HuH-7.5 (cell line): ENCODE measurements around the gene STYXL2.

Experiments
- DNase-seq: peaks from one replicate; pipeline ENCODE4 v3.0.0; 2011; ENCODE audit warnings: low spot score

Gene STYXL2

DNA sequence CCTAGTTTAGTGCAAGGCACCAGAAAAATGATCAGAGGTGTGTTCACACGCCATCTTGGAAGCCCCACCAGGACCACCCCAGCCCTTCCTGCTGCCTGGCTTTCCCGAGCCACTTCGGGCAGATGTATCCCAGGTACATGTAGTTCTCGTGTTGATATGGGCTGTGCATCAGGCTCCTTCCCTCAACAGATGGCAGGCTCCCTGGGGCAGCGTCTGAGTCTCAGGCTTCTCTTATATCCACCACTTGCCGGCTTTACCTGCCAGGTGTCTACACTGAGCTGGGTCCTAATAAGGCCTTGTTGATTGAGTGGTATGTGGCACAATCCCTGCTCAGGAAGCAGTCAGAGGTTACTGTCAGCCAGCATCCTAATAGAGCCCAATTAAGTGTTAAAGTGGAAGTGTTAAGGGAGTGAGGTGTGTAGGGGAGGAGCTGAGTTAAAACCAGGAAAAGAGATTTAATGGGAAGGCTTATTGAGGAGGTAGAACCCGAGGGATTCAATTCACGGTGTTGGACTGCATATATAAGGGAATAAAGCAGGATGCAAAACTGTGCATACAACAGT lies 12.2 kb upstream of the STYXL2 start:
- DNase-seq, result no peak

DNA sequence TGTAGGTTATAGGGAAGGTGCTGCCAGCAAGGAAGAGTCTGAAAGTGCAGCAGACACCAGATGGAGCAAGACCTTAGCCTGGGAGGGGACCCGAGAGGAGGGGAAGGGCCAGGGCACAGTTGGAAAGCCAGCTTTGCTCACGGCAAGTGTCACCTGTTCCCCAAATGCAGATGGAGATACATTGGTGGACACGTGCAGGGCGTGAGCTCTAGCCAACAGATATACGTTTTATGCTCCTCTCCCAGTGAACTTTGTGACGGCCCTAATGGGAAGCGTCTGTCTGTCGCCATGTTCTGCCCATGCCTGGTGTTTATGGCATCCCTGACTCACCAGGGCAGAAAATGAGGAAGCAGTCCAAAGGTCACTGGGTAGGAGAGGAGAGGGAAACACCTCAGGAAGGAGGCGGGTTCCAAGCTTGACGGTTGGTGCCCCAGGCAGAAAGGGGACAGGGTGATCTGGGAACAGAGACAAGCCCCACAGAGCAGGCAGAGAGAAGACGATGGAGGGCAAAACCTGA lies 11.3 kb upstream of the STYXL2 start:
- no peak for DNase-seq

DNA sequence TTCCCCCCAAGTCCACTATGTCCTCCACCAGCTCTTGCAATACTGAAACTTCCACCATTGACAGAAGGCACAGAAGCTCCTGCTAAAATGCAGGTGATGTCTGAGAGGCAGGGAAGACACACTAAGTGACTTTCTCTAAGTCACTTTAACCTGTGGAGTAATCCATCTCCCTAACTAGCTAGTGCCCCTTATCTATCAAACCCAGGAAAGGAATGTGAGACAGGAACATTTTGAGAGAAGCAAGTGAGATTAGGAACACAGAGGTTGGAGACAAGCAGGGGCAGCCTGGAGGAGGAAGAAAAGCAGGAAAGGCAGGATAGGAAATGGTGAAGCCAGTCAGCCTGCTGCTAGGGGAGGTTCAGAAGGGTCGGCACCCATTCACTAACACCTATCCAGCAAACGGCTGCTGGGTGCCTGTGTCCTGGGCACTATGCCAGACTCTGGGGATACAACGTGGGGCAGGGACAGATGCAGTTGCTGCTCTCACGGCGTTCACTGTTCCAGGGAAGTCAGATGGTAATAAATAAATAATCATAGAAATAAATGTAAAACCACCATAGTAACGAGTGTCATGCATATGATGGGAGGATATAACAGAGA lies 10.7 kb upstream of the STYXL2 start:
- no peak for DNase-seq

DNA sequence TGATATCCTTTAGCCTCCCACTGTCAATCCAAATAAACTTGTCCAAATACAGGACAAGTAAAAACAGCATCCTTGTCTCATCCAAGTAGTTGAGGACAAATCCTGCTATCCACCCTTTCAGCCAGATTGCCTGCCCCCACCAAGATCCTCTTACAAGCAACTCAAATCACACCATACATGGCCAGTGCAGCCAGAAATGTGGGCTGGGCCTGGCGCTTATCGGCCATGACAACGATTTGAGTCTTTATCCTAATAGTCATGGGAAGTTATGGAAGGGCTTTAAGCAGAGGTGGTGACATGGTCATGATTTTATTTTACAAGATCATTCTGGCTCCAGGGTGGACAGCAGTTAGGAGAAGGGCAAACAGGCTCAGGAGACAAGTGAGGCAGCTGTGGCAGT lies 10.0 kb upstream of the STYXL2 start:
- DNase-seq, result no peak

DNA sequence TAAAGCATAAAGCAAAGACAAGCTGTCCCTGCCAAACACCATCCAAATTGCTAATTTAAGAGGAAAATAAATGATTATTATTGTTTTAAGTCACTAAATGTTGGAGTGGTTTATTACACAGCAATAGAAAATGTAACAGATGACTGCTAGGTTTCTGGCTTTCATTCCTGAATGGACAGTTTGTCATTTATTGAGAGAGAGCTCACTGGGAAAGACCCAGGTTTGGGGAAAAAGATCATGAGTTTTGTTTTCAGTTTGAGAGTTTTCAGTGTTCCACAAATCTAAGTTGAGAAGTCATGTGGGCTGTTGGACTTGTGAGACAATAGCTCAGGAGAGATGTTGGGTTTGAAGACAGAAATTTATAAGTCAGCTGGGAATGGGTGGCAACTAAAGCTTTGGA lies 9.1 kb upstream of the STYXL2 start:
- DNase-seq, result no peak

DNA sequence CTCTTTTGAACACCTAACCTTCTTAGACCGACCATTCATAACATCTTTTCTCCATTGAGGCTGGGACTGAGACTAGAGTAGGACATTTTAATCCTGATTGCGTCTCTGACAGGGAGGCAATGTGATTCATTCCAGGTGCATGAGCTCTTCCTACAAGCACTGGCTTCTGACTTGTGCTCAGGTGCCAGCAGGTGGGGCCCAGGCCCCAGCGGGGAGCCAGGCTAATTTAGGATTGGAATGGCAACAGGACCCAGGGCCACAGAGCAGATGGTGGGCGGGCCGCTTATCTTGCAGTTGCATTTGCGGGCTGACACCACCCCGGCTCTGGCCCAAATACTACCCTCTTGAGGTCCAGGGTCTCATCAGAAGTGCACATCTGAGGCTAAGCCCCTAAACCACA lies 7.8 kb upstream of the STYXL2 start:
- no peak for DNase-seq

DNA sequence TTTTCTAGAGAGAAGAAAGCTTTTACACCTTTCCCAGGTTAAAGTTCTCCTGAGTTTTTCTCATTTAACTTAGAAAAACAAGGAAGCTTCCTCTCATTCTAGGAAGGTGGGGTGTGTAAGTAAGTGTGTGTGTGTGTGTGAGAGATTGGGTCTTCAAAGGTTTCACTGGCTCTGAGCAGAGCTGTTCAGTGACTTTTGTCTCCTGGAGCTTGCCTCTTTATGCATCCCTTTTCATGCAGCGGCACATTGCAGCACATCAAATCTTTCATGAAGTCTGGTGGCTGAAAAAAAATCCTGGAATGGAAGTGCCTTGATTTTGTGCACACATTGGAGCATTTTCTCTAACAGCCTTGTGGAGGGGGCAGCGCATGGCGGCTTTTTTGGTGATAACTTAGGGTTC lies 7.1 kb upstream of the STYXL2 start:
- DNase-seq, result no peak

DNA sequence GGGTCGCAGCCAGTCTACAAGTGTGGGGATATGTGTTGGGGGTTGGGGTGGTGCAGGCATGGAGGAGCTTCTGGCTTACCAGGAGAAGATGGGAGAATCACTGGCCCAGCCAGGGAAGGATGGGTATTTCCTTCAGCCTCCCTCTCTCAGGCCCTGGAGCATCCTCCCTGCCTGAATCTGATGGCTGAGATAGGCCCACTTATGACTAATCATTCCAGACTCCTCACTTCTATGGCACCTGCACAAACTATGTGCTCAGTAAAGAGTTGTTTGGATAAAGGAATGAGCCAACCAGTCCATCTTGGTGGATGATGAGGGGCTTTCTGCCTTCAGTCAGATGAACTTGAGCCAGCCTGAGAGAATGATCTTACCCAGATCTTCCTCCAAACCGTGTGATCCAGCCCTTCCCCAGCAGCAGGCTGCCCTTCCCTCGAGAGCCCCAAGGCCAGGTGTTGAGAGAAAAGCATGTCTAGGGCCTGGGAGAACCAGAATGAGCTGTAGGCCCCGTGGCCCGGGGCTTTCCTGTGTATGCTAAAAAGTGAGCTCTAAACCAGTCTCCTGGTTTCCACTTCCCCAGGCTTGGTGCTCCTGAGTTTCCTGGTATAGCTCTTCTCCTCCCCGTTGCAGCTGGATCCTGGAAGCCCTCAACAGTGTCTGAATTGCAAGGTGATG lies 5.0 kb upstream of the STYXL2 start:
- DNase-seq, result no peak

DNA sequence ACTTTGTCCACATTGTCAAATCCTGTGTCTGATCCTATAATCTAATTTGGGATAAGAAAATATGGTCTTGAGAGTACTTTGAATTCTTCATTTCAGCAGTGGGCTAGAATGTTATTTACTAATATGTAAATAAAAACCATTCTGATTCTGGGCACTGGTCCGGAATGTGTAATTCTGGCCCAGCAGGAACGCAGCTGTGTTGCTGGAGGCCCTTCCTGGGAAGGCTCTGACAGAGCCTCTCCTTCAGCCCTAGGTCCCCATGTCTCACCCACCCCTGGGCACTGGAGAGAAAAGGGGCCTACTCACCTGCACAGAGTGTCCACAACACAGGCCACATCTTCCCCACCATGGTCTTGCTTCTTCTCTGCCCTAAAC lies 3.9 kb upstream of the STYXL2 start:
- no peak for DNase-seq

DNA sequence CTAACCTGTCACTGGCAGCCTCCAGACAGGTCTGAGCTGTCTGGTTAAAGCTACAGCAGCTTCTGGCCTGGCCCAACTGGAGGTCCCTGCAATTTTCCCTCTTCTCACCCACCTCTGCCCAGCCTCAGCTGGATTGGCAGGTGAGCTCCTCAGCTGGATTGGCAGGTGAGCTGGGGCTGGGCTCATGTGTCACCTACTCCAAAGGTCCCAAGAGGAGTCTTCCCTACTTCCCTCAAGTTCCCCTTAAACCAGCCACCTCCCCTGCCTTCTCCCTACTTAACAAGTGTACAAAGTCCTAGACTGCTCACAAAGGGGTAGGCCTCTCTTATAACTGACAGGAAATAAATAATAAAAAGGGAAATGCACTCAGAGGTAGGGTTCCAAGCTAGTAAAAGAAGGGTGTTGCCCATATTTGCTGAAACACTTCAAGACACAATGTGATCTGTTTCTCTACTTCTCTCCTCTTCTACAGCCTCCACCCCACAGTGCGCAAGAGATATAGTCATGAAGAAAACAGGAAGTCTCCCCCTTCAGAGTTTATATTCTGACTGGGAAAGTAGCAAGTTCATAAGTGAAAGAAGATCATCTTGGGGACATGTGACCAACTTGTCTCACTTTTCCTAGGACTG lies 3.4 kb upstream of the STYXL2 start, which contains the start of gene GPA33:
TSS of gene GPA33 (minus strand) at position 64 of the 629 bp plus-strand sequence. CDS start 90 bp downstream, outside the sequence.
- DNase-seq, result no peak

DNA sequence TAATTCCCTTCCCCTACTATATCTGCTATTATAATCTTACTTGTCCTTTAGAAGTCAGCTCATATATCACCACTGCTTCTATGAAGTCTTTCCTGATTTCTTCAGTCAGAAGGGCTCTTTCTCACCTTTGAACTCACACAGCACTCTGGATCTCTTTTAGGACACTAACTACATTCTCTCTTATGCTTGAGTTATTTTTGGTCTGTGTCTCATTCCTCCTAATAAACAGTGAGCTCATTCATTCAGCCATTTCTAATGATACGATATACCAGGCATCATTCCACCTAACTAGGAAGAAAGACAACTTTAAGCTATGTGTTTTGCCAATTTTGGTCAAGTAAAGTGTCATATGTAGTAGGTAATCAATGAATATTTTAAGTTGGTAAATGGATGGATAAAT lies 1.2 kb upstream of the STYXL2 start:
- no peak for DNase-seq

DNA sequence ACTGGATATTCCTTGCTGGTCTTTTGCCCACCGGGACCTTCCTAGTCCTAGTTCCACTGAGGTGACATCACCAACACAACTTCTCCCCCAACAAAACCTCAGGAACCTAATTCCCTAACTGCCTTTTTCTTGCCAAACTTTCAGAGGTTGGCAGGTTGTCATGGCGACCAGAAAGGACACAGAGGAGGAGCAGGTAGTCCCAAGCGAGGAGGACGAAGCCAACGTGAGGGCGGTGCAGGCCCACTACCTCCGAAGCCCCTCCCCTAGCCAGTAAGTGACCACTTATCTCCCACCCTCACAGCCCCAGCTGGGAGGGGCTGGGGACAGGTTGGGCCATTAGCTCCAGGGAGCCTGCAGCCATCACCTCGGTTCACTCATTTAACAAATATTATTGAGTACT lies 815 bp downstream of the STYXL2 start:
- DNase-seq, result no peak

DNA sequence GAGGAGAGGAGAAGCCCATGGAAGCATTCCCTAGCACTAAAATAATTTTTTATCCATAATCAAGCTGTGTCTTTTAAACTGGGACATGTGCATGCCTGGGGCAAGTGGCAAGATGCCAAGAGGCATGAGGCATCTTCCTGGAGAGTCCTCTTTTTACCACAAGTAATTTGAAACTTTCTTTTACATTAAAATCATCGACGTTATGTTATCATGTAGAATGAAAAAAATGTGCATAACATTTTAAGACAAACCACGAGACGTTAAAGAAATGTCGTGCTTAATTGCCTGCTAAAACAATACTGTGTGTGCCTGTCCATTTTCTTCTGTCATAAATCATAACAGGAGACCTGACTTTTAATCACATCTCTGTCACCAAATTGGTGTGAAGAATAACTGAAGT lies 1.5 kb downstream of the STYXL2 start:
- no peak for DNase-seq

DNA sequence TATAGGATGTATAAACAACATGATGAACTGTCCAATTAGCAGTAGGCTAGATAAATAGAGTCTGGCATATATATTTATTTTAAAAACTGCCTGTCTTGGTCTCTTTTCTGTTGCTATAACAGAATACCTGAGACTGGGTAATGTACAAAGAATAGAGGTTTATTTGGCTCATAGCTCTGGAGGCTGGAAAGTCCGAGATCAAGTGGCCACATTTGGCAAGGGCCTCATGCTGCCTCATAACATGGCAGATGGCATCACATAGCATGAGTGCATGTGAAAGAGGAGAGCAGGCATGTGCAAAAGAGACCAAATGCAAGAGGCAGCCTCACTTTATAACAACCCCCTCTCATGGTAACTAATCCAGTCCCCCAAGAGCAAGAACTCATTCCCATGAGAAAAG lies 6.0 kb downstream of the STYXL2 start:
- no peak for DNase-seq

DNA sequence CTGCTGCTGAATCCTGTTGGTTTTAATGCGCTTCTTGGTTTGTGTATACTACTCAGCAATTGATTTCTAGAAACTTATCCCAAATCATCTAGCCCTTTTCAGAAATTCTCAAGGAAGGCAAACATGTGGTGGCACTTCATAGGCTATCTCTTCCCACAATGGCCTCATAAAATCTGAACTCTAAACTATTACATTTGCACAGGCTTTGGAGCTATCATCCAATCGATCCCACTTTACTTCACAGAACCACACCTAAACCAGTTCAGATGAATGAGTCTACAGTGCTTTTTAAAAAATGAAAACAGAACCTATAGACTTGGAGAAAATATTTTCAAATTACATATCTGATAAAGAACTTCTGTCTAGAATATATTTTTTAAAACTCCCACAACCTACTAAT lies 6.9 kb downstream of the STYXL2 start:
- no peak for DNase-seq

DNA sequence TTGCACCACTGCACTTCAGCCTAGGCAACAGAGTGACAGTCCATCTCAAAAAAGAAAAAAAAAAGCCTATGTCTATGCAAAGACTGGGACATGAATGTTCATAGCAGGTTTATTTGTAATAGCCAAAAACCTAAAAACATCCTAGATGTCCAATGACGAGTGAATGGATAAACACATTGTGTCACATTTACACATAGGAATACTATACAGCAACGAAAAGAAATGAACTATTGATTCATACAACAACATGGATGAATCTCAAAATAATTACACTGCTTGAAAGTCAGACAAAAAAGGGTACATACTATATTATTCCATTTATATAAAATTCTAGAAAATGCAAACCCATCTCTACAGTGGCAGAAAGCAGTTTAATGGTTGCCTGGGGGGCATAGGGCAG lies 7.9 kb downstream of the STYXL2 start:
- no peak for DNase-seq

DNA sequence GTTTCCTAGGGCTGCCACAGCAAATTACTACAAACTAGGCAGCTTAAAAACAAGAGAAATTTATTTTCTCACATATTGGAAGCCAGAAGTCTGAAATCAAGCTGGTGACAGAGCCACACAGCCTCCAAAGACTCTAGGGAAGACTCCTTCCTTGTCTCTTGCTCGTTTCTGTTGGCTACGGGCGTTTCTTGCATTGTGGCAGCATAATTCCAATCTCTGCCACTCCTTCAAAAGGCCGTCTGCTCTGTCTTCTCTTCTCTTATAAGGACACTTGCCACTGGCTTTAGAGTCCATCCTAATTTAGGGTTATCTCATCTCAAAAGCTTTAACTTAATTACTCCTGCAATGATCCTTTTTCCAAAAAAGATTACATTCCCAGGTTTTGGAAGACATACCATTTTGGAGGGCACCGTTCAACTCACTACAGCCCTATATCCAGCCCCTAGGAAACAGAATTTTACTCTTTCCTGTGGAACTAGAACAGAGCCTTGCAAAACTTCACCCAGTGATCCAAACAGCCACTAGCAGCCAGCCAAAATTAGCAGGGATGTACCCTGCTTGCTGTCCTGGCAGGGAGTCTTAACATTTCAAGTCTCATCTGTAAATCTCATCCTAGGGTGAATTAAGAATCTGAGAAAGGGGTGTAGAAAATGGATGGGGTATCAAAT lies 9.2 kb downstream of the STYXL2 start:
- DNase-seq, result no peak

DNA sequence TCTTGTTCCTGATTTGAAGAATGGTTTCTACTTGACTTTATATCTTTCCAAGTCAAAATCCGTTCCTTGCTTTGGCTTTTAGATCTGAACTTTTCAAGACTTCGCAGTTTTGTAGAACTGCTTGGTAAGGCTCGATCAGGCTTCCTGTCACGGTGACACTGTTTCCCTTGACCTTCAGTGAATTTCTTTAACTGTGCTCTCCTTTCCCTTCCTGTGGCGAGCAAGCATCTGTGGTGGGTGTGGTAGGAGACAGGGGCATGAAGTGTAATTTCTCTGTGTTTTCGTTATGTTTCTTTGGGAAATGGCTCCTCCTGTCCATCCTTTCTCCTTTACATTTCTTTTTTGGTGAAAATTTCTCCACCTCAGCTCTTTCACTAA lies 10.4 kb downstream of the STYXL2 start:
- DNase-seq, result no peak

DNA sequence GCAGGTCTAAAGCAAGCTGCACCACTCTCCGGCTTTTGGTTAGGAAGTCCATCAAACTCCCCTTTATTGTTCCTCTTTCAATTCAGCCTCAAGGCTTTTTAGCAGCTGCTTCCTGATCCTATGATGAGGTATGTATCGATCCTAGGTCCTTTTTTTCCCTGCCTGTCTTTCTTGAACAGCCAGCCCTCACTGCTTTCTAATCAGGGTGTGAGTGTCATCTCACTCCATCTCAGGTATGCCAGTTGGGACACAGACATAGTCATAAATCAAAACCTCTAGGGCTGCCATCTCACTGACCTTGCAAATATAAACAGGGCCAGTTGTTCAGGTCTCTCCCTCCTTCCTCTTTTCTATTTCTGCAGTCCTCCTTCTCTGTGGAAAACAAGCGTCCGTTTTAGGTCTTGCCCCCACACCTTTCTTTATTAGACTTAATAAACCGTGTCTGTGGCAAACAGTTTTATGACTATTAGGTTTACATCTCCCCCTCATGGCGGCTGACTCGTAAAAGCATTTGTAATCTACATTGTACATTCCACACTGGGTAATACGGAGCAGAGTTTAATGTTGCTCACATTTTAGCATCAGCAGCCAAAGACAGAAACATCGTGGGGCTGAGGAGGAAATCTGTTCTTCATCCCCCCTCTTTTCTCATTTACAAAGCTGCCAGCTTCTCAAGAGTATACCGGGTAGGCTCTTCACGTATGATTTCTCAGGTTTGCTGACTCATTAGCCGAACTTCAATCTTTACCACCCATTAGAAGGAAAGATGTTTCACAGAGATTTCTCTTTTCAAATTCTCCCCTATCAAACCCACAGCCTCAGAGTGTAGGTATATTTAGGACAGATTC lies 11.6 kb downstream of the STYXL2 start:
- no peak for DNase-seq

DNA sequence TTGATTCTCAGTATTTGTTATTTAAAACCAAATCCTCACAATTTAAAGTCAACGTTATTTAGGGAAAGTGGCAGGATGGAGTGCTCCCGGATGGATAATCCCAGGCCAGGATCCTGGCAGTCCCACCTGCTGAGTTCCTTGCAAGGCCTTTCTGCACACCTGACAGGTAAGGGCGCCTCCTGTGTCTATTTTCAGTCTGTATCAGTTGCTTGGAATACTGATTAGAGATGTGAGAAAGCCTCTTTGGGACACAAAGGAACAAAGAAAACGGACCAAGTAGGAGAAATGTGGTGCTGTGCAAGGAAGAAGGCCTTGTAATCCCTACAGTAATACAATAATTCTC lies 12.2 kb downstream of the STYXL2 start:
- DNase-seq, result no peak

DNA sequence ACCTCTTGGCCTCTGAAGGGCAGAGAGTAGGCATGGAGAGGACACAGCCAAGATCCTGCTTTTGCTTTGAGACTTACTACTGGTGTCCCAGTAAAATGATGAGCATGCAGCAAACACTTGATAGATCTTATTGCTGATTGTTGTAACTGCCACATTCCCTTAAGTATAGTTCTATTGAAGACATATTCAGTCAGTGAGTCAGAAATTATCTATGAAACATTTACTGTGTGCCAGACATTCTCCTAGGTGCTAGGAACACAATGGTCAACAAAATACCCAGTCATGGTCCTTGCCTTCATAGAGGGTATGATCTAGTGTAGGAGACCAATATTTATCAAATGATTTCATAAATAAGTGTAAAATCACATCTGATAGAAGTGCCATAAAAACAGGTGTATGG lies 13.6 kb downstream of the STYXL2 start:
- DNase-seq, result no peak

DNA sequence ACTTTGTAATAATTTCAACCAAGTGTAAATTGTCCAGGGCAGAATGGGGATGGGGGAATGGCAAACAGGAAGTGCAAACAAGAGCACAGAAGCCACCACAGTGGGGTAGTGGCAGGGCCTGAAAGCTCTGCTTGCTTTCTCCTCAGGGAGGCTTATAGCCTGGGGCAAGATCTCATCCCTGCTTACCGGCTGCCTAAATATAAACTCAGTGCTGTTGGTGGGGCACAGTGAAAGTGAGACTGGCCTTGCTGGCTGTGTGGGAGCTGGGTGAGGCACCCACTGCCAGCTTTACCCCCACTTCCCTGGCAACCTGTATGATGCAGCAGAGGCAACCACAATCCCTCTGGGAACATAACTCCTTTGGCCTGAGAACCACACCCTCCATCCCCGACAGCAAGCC lies 15.2 kb downstream of the STYXL2 start:
- DNase-seq, result no peak
